NB4 (cell line): Measurements from ENCODE around the gene NEU3.
A peak's percentile ranks its signal among the peaks of the same experiment; 100 is the strongest.

Experiments
- DNase-seq: peaks from one replicate; pipeline ENCODE4 v3.0.0; 2010; ENCODE audit warnings: low read depth
- H3K4me3 ChIP-seq: one replicate; pipeline ENCODE4 v1.5.1; 2011; ENCODE audit warnings: mild to moderate bottlenecking, low read depth, low read length, moderate library complexity
- CTCF ChIP-seq: IDR thresholded peaks from one replicate; pipeline ENCODE4 v1.5.1; 2012; ENCODE audit warnings: low read depth, low read length
- MAX ChIP-seq: IDR thresholded peaks from 2 replicates; pipeline ENCODE4 v1.6.1; 2011; ENCODE audit warnings: low read depth, low read length
- MYC ChIP-seq: IDR thresholded peaks from 2 replicates; pipeline ENCODE4 v1.6.1; 2011; ENCODE audit warnings: low read depth, low read length
- POLR2A ChIP-seq: IDR thresholded peaks from 2 replicates; pipeline ENCODE4 v1.6.1; 2011; ENCODE audit warnings: mild to moderate bottlenecking; ENCODE audit not compliant: insufficient read length; ENCODE audit errors: extremely low read depth

The NEU3 gene

GRCh38 chr11:75052457-75052856 lies 63.7 kb downstream of the NEU3 start:
- DNase-seq, result no peak
- TF ChIP-seq MAX (no peak), POLR2A (no peak), CTCF (no peak), MYC (no peak)
- no peak overlapping the region for H3K4me3 ChIP-seq

- DNase-seq, result no peak
- TF ChIP-seq CTCF (no peak), MYC (no peak), MAX (no peak), POLR2A (no peak)
- no peak overlapping the region for H3K4me3 ChIP-seq
Observed at GRCh38 chr11:75055511-75055910, 66.8 kb downstream of the NEU3 start.

- no peak overlapping the region for H3K4me3 ChIP-seq
- TF ChIP-seq CTCF (no peak), MYC (no peak), POLR2A (no peak), MAX (no peak)
- DNase-seq, result peak; percentile 14
Observed at GRCh38 chr11:75056814-75057213, 68.1 kb downstream of the NEU3 start.

- TF ChIP-seq MAX (no peak), POLR2A (no peak), MYC (no peak), CTCF (no peak)
- no peak for DNase-seq
- no peak overlapping the region for H3K4me3 ChIP-seq
Observed at GRCh38 chr11:75059299-75059698, 70.6 kb downstream of the NEU3 start.

- H3K4me3 ChIP-seq, result no peak overlapping the region
- TF ChIP-seq CTCF (no peak), MAX (no peak), MYC (no peak), POLR2A (no peak)
- DNase-seq, result no peak
Observed at GRCh38 chr11:75063741-75064314, 75.1 kb downstream of the NEU3 start.

- TF ChIP-seq MAX (no peak), POLR2A (no peak), MYC (no peak), CTCF (no peak)
Observed at GRCh38 chr11:75066061-75066460, 77.3 kb downstream of the NEU3 start.

More at GRCh38 chr11:75066061-75066460, 77.3 kb downstream of the NEU3 start:
- DNase-seq, result no peak
- no peak overlapping the region for H3K4me3 ChIP-seq
